ENCODE measurements around the gene NELL1. TPM values are rescaled to one million over a fixed set of nuclear protein-coding genes. Genes with fewer than 3 reads are reported as not detected.

NELL1 gene
- polyA plus RNA-seq, 1 experiment = not detected

GRCh38 chr11:21278840-21279239, 609.5 kb downstream of the NELL1 start:
- no peak for DNase-seq (ENCODE audit: low read depth, low spot score)
- H3K9me3 ChIP-seq (ENCODE audit: control insufficient read depth, insufficient read depth, low read length) = peaks cover 10% of the 10 kb centered on the region
- no peak for TF ChIP-seq CTCF (IDR thresholded peaks at IDR 0.05; ENCODE audit: low read depth, low read length)
- no peak overlapping the region for H3K4me3 ChIP-seq (ENCODE audit: low read depth, low read length)
- ChIA-PET POLR2A (no interaction called here), CTCF (no interaction called here)
- H3K27ac ChIP-seq (ENCODE audit: low read depth, low read length) = no peak overlapping the region
- H3K27me3 ChIP-seq (ENCODE audit: control insufficient read depth, insufficient read depth, low read length) = no peaks in the 10 kb centered on the region

- ChIA-PET CTCF (no interaction called here), POLR2A (no interaction called here)
- Histone ChIP-seq H3K27me3 (ENCODE audit: control insufficient read depth, insufficient read depth, low read length) (no peaks in the 10 kb centered on the region), H3K9me3 (ENCODE audit: control insufficient read depth, insufficient read depth, low read length) (peaks cover 15% of the 10 kb centered on the region), H3K4me3 (ENCODE audit: low read depth, low read length) (no peak overlapping the region), H3K27ac (ENCODE audit: low read depth, low read length) (no peak overlapping the region)
- no peak for TF ChIP-seq CTCF (IDR thresholded peaks at IDR 0.05; ENCODE audit: low read depth, low read length)
- DNase-seq (ENCODE audit: low read depth, low spot score) = no peak
Observed at GRCh38 chr11:21285104-21285503, 615.7 kb downstream of the NELL1 start.

GRCh38 chr11:21289686-21290085, 620.3 kb downstream of the NELL1 start:
- Histone ChIP-seq H3K27me3 (ENCODE audit: control insufficient read depth, insufficient read depth, low read length) (no peaks in the 10 kb centered on the region), H3K4me3 (ENCODE audit: low read depth, low read length) (no peak overlapping the region), H3K27ac (ENCODE audit: low read depth, low read length) (no peak overlapping the region), H3K9me3 (ENCODE audit: control insufficient read depth, insufficient read depth, low read length) (peaks cover 6% of the 10 kb centered on the region)
- ChIA-PET CTCF (no interaction called here), POLR2A (no interaction called here)
- DNase-seq (ENCODE audit: low read depth, low spot score) = no peak
- no peak for TF ChIP-seq CTCF (IDR thresholded peaks at IDR 0.05; ENCODE audit: low read depth, low read length)

- ChIA-PET CTCF (no interaction called here), POLR2A (no interaction called here)
- H3K27me3 ChIP-seq (ENCODE audit: control insufficient read depth, insufficient read depth, low read length) = no peaks in the 10 kb centered on the region
- TF ChIP-seq CTCF (IDR thresholded peaks at IDR 0.05; ENCODE audit: low read depth, low read length) = no peak
- no peak overlapping the region for H3K27ac ChIP-seq (ENCODE audit: low read depth, low read length)
- DNase-seq (ENCODE audit: low read depth, low spot score) = no peak
- H3K4me3 ChIP-seq (ENCODE audit: low read depth, low read length) = no peak overlapping the region
- H3K9me3 ChIP-seq (ENCODE audit: control insufficient read depth, insufficient read depth, low read length) = no peaks in the 10 kb centered on the region
Observed at GRCh38 chr11:21295508-21295907, 626.1 kb downstream of the NELL1 start.

- H3K4me3 ChIP-seq (ENCODE audit: low read depth, low read length) = no peak overlapping the region
- ChIA-PET CTCF (no interaction called here), POLR2A (no interaction called here)
- DNase-seq (ENCODE audit: low read depth, low spot score) = no peak
- no peak overlapping the region for H3K27ac ChIP-seq (ENCODE audit: low read depth, low read length)
- peaks cover 4% of the 10 kb centered on the region; the same call in 1 of the 2 replicates for H3K9me3 ChIP-seq (ENCODE audit: control insufficient read depth, insufficient read depth, low read length)
- no peak for TF ChIP-seq CTCF (IDR thresholded peaks at IDR 0.05; ENCODE audit: low read depth, low read length)
- no peaks in the 10 kb centered on the region for H3K27me3 ChIP-seq (ENCODE audit: control insufficient read depth, insufficient read depth, low read length)
Observed at GRCh38 chr11:21301981-21302380, 632.6 kb downstream of the NELL1 start.
